Upper lobe of left lung (tissue), 4 donors: ENCODE measurements around the gene DNAJC3.

ENCODE experiments used
- CTCF ChIP-seq, 6 experiments: fragments of 450-650 bp in 4 of 6; fragments of 200-600 bp in 2 of 6; sonication (generic) in 2 of 6; IDR thresholded peaks; one replicate each; pipeline ENCODE4 v1.5.1; 2016 to 2019; ENCODE audit warnings: antibody characterized with exemption in 6 of 6
- EP300 ChIP-seq, 4 donors: sonication (generic); formaldehyde crosslinking; IDR thresholded peaks; one replicate each; pipeline ENCODE4 v1.5.1; 2017; ENCODE audit warnings: antibody characterized with exemption in 4 of 4, control low read depth in 2 of 4

GRCh38 chr13:95726876-95727275, 49.9 kb downstream of the DNAJC3 start:
- TF ChIP-seq EP300 (IDR thresholded peaks at IDR 0.05) (no peak), CTCF (IDR thresholded peaks at IDR 0.05) (no peak)
